Globus pallidus (tissue), 1 donor: Measurements from ENCODE around the gene POLE3.
A peak's percentile ranks its signal among the peaks of the same experiment; 100 is the strongest.
"Not testable (repeated sequence)": the region's sequence is repeated elsewhere in the genome, so short reads cannot be mapped to it uniquely, and the experiment has no call there.

Experiments
- DNase-seq: peaks from one replicate; pipeline ENCODE4 v3.0.0-alpha.2; 2015; ENCODE audit warnings: low spot score

Gene POLE3

DNA sequence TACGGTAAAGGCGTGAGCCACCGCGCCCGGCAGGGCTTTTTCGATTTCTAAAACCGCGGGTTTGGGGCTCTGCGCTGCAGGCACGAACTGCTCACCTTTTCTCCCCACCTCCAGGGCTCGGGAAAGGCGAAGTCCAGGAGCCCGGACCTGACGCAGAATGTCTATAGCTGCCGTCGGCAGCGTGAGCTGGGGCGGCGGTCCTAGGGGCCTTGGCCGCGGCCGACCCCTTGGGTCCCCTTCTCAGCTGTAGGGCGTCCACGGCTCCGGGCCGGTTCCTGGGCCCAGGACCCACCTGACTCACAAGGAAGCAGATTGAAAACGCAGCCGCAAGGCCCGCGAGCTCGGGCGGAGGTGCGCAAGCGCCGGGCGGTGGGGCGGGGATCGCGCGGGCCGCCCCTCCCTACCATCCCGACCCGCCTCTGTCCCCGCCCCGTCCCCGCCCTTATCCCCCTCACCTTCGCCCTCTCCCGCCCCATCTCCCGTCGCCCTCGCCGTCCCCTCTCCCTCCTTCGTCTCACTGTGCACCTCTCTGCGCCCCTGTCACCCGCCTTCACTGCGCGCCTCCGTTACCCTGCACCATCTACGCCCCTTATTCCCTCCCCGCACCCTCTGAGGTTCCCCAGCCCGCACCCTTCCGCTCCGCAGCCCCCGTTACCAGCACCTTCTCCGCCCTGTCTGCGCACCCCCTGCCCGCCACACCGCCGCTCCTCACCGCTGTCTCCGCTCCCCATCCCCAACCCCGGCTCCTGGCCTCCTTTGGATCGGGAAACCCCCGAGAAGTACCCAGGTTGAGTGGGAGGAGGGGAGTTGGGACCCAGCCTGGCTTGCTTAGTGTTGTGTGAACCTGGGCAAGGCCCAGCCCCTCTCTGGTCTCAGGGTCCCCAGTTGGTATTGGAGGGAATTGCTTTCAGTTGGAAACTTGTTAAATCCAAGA lies 33.6 kb downstream of the POLE3 start, which contains the start of gene HDHD3:
TSS of gene HDHD3 (minus strand) at position 353 of the 934 bp plus-strand sequence. CDS start 2,632 bp downstream, outside the sequence.
- DNase-seq, result peak; percentile 63

GRCh38 chr9:113375057-113376023 lies 35.1 kb downstream of the POLE3 start:
- DNase-seq, result no peak

- no peak for DNase-seq
Measured at GRCh38 chr9:113373676-113374392, 36.6 kb downstream of the POLE3 start.

DNA sequence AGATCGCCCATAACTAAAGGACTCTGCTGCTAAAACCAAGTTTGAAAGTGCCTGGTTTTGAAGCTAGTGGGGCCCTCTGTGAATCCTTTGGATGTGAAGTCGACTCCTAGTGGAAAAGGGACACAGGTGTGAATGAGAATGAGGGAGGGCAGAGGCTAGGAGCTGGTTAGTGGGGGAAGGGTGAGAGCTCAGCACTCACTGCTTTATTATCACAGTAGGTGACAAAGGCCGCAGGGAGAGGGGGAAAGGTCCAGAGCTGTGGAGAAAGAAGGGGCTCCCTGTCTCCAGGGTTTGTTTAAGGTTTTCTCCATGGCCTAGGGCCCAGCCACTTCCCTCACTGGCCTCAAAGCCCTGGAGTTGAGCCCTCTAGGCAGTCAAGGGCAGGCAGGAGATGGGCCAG lies 37.2 kb downstream of the POLE3 start:
- no peak for DNase-seq

DNA sequence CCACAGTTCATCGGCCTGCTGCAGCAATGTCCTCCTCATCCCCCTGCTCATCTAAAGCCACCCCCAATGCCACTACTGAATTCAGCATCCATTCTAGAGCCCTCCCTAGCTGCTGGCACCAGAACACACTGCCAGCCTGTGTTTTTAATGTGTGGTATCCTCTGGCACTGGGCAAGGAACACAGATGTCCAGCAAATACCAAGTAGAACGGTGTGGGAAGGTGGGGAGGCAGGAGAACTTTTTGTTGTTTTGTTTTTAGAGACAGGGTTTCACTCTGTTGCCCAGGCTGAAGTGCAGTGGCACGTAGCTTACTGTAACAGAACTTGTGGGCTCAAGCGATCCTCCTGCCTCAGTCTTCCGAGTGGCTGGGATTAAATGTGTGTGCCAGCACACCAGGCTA lies 38.4 kb downstream of the POLE3 start:
- no peak for DNase-seq

- no peak for DNase-seq
Measured at GRCh38 chr9:113370806-113371325, 39.6 kb downstream of the POLE3 start.

- DNase-seq, result no peak
Measured at GRCh38 chr9:113369855-113370140, 40.7 kb downstream of the POLE3 start.

DNA sequence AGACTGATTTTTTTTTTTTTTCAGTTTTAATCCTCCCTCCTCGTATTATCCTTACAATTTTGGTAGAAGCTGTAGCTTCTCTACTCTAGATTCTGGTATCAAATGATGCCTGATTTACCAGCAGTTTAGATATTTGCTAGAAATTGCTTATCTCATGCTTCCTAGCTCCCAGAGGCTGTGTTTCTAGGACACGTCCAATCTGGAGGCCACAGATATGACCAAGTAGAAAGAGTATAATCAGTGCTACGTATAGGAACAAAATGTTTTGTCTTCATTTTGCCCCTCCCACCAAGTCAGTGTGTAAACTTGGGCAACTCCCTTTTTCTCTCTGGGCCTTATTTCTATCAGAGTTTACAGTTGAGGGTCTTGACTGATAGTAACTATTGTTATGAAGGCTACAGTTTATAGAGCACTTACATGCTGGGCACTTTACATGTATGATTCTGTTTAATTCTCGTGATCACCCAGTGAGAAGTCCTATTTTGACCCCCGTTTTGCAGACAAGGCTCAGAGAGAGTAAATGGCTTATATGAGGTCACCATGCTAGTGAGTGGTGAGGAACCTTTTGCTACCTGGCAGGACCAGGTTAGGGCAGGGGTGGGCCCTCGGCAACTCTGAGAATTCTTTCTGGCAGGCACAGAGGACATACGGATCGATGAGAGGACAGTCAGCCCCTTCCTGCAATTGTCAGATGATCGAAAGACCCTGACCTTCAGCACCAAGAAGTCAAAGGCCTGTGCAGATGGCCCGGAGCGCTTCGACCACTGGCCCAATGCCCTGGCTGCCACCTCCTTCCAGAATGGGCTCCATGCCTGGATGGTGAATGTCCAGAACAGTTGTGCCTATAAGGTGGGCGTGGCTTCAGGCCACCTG lies 41.3 kb downstream of the POLE3 start:
- no peak for DNase-seq

DNA sequence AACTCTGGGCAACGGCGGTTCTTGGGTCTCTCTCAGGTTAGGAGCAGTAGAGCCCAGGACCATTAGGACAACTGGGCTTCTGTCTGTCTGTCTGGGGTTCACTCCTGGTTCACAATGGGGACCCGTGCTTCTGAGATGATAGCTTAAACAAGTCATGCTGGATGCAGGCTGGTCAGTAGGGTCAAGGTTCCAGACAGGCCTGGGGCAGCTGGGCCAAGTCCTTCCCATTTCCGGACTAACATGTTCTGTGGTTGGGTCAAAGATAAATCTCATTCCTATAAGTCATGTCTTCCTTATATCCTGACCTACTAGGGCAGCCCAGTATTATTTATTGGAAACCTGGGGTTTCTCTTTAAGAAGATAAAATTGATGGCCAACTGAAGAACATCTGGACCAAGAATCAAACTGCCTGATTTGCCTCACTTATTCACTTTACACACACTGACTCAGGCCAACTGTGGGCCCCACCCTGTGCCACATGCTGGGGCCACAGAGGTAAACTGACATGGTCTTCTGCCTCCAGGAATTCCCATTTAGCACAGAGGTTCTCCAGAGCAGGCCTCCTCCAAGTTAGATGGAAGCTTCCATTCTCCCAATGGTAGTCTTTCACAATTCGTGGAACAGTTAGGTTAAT lies 42.0 kb downstream of the POLE3 start:
- DNase-seq, result no peak

DNA sequence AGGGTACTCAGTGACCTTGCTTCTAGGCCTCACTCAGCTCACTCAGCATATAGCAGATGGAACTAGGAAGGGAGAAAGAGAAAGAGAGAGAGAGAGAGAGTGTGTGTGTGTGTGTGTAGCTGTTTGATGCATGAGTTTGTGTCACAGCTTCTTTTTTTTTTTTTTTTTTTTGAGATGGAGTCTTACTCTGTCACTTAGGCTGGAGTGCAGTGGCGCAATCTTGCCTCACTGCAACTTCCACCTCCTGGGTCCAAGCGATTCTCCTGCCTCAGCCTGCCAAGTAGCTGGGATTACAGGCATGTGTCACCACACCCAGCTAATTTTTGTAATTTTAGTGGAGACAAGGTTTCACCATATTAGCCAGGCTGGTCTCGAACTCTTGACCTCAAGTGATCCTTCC lies 44.8 kb downstream of the POLE3 start:
- not testable (repeated sequence) for DNase-seq

GRCh38 chr9:113364951-113365350 lies 45.5 kb downstream of the POLE3 start:
- DNase-seq, result no peak

DNA sequence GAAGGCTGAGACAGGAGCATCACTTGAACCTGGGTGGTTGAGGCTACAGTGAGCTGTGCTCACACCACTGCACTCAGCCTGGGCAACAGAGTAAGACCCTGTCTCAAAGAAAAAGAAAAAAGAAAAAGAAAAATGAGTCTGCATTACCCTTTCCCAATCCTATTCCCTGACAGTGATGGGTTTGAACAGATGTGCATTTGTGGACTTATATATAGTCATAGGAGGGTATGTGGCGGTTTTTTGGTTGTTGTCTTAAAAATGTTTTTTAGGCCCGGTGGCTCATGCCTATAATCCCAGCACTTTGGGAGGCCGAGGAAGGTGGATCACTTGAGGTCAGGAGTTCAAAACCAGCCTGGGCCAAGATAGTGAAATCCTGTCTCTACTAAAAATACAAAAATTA lies 47.1 kb downstream of the POLE3 start:
- DNase-seq, result no peak

- no peak for DNase-seq
Measured at GRCh38 chr9:113361304-113362018, 49.0 kb downstream of the POLE3 start.

DNA sequence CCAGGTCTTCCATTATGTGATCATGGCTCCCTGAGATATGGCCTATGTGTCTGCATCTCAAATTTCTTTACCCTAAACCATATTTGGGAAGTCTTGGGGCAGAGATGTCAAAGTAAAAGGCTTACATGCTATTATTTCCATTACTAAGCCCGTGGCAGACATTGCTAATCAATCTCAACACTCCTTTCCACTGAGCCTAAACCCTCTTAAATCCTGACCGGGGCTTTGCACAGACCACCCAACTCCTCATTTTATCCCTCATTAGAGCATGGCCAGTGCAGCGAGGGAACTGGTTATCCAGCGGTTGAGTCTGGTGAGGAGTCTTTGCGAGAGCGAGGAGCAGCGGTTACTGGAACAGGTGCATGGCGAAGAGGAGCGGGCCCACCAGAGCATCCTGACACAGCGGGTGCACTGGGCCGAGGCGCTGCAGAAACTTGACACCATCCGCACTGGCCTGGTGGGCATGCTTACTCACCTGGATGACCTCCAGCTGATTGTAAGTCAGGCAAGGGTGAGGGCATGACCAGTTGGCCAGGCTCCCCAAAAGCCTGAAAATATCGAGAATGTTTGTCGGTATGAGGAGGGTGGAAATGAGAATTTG lies 50.1 kb downstream of the POLE3 start:
- DNase-seq, result no peak

DNA sequence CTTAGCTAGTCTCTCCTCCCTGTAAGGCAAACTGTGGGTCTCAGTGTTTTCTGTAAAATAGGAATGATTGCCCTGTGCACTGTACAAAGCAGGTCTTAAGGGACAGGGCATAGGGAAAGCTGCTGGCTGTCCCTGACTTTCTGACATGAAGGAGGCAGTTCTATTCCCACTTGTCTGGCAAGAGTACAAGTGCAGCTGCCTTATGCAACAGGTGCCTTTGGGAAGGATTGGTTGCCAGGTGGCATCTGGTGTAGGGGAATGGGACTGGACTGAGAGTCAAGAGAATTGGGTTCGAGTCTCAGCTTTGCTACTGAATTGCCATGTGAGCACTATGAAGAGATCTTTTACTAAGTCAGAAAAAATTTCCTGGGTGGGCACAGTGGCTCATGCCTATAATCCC lies 51.1 kb downstream of the POLE3 start:
- DNase-seq, result no peak
